A549 (cell line): ENCODE measurements around the gene LRRC37A2.
"Not testable (repeated sequence)": the region's sequence is repeated elsewhere in the genome, so short reads cannot be mapped to it uniquely, and the experiment has no call there.

Experiments
- CEBPB ChIP-seq, 2 experiments: fragments of >200 bp in 1 of 2; sonication (Bioruptor Twin) in 1 of 2; formaldehyde crosslinking in 1 of 2; IDR thresholded peaks; 2 replicates each; pipeline ENCODE4 v1.6.1; 2012 to 2016
- CTCF ChIP-seq: fragments of >200 bp; sonication (Bioruptor Twin); formaldehyde crosslinking; IDR thresholded peaks from 3 replicates; pipeline ENCODE4 v1.5.1; 2016
- JUN ChIP-seq, 2 experiments: fragments of >200 bp; sonication (Bioruptor Twin); formaldehyde crosslinking; IDR thresholded peaks; 2 replicates in 1 of 2; 3 replicates in 1 of 2; pipeline ENCODE4 v1.6.1; 2016 to 2017
- MAFK ChIP-seq: fragments of 450-650 bp; IDR thresholded peaks from 2 replicates; pipeline ENCODE4 v1.6.1; 2014; ENCODE audit not compliant: partially characterized antibody
- MAZ ChIP-seq: fragments of 150-350 bp; IDR thresholded peaks from 2 replicates; pipeline ENCODE4 v1.6.1; 2014; ENCODE audit warnings: antibody characterized with exemption, low read depth, low read length, borderline replicate concordance
- MYC ChIP-seq: IDR thresholded peaks from 2 replicates; pipeline ENCODE4 v1.6.1; 2012; ENCODE audit warnings: mild to moderate bottlenecking, inconsistent platforms, low read length, improper control_type of control experiment, borderline replicate concordance
- NFE2L2 ChIP-seq: fragments of 150-350 bp; conservative IDR thresholded peaks from 2 replicates; pipeline ENCODE4 v1.6.1; 2014; ENCODE audit warnings: low read length
- PHF8 ChIP-seq: fragments of 200-600 bp; sonication (generic); IDR thresholded peaks from 2 replicates; pipeline ENCODE4 v1.6.1; 2016; ENCODE audit warnings: low read depth, mild to moderate bottlenecking, antibody characterized with exemption, moderate library complexity, borderline replicate concordance
- SREBF2 ChIP-seq: fragments of 450-650 bp; IDR thresholded peaks from 2 replicates; pipeline ENCODE4 v1.6.1; 2014; ENCODE audit warnings: mild to moderate bottlenecking, moderate library complexity
- USF2 ChIP-seq: fragments of 450-650 bp; IDR thresholded peaks from 2 replicates; pipeline ENCODE4 v1.6.1; 2014; ENCODE audit warnings: antibody characterized with exemption
- TF ChIP-seq, protein P1 (sequence below): fragments of 200-600 bp; sonication (generic); IDR thresholded peaks from 2 replicates; pipeline ENCODE4 v1.6.1; 2016; ENCODE audit warnings: antibody characterized with exemption, mild to moderate bottlenecking, moderate library complexity

DNA sequence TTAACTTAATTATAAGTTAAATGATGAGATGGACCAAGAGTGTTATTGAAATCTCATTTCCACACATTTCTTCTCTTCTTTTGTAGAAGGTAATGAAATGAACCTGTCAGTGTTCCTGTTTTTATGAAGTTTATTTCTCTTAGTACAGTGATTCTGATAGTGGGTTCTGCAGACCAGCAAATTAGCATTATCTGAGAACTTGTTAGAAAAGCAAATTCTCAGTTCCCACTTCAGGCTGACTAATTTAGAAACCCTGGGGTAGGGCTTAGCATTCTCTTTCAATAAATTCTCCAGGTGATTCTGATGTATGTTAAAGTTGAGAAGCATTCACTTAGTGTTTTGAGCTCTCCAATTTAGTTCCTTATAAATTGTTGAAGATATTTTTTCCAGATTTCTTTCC is 90.9 kb downstream of the LRRC37A2 start:
- not testable (repeated sequence) for TF ChIP-seq USF2; JUN (IDR thresholded peaks at IDR 0.05); MAFK; CEBPB (IDR thresholded peaks at IDR 0.05); CTCF; MAZ; SREBF2; NFE2L2; MYC; PHF8
- TF ChIP-seq, protein P1, sequence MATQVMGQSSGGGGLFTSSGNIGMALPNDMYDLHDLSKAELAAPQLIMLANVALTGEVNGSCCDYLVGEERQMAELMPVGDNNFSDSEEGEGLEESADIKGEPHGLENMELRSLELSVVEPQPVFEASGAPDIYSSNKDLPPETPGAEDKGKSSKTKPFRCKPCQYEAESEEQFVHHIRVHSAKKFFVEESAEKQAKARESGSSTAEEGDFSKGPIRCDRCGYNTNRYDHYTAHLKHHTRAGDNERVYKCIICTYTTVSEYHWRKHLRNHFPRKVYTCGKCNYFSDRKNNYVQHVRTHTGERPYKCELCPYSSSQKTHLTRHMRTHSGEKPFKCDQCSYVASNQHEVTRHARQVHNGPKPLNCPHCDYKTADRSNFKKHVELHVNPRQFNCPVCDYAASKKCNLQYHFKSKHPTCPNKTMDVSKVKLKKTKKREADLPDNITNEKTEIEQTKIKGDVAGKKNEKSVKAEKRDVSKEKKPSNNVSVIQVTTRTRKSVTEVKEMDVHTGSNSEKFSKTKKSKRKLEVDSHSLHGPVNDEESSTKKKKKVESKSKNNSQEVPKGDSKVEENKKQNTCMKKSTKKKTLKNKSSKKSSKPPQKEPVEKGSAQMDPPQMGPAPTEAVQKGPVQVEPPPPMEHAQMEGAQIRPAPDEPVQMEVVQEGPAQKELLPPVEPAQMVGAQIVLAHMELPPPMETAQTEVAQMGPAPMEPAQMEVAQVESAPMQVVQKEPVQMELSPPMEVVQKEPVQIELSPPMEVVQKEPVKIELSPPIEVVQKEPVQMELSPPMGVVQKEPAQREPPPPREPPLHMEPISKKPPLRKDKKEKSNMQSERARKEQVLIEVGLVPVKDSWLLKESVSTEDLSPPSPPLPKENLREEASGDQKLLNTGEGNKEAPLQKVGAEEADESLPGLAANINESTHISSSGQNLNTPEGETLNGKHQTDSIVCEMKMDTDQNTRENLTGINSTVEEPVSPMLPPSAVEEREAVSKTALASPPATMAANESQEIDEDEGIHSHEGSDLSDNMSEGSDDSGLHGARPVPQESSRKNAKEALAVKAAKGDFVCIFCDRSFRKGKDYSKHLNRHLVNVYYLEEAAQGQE: not testable (repeated sequence)
